Loucy (cell line): ENCODE data around the gene DAGLA.

Source experiments
- H2AFZ ChIP-seq: fragments of 200-600 bp; sonication (generic); 2 replicates; pipeline ENCODE4 v1.6.0; 2016; ENCODE audit warnings: antibody characterized with exemption, mild to moderate bottlenecking, low read length, moderate library complexity
- H3F3A ChIP-seq: fragments of 200-600 bp; 2 replicates; pipeline ENCODE4 v1.6.0; 2016; ENCODE audit warnings: antibody characterized with exemption, low read depth, mild to moderate bottlenecking
- H3K27me3 ChIP-seq: fragments of 200-600 bp; sonication (generic); 2 replicates; pipeline ENCODE4 v1.6.1; 2014; ENCODE audit warnings: low read length, mild to moderate bottlenecking; ENCODE audit not compliant: insufficient read depth, poor library complexity, severe bottlenecking
- H3K36me3 ChIP-seq: fragments of 200-600 bp; sonication (generic); 2 replicates; pipeline ENCODE4 v1.6.1; 2016; ENCODE audit warnings: low read length; ENCODE audit not compliant: insufficient read depth
- H3K4me1 ChIP-seq: fragments of 200-600 bp; sonication (generic); 2 replicates; pipeline ENCODE4 v1.5.1; 2014; ENCODE audit warnings: low read length, mild to moderate bottlenecking; ENCODE audit not compliant: insufficient read depth, poor library complexity, severe bottlenecking
- H3K4me2 ChIP-seq: fragments of 200-600 bp; sonication (generic); 2 replicates; pipeline ENCODE4 v1.6.0; 2014; ENCODE audit warnings: antibody characterized with exemption, low read length, low read depth, mild to moderate bottlenecking; ENCODE audit not compliant: poor library complexity, severe bottlenecking
- H3K4me3 ChIP-seq: fragments of 200-600 bp; sonication (generic); 2 replicates; pipeline ENCODE4 v1.5.1; 2014; ENCODE audit warnings: low read length, mild to moderate bottlenecking, mixed read lengths; ENCODE audit not compliant: poor library complexity, severe bottlenecking
- H3K79me2 ChIP-seq: fragments of 200-600 bp; sonication (generic); 2 replicates; pipeline ENCODE4 v1.6.1; 2014; ENCODE audit warnings: low read length; ENCODE audit not compliant: insufficient read depth
- H3K9ac ChIP-seq: fragments of 200-600 bp; sonication (generic); 2 replicates; pipeline ENCODE4 v1.6.0; 2014; ENCODE audit warnings: mild to moderate bottlenecking, low read depth, low read length, moderate library complexity; ENCODE audit not compliant: poor library complexity, severe bottlenecking
- H3K9me2 ChIP-seq: fragments of 200-600 bp; sonication (generic); replicated peaks from 2 replicates; pipeline ENCODE4 v1.6.1; 2016; ENCODE audit warnings: low read depth, low read length, mixed read lengths
- H3K9me3 ChIP-seq: fragments of 200-600 bp; sonication (generic); 2 replicates; pipeline ENCODE4 v1.6.1; 2014; ENCODE audit warnings: mild to moderate bottlenecking, antibody characterized with exemption, low read length, low read depth; ENCODE audit not compliant: insufficient read depth
- H4K20me1 ChIP-seq: fragments of 200-600 bp; sonication (generic); 2 replicates; pipeline ENCODE4 v1.6.0; 2014; ENCODE audit warnings: antibody characterized with exemption, low read length, mild to moderate bottlenecking; ENCODE audit not compliant: insufficient read depth, poor library complexity, severe bottlenecking
- CTCF ChIP-seq: fragments of 200-600 bp; sonication (generic); conservative IDR thresholded peaks from 2 replicates; pipeline ENCODE4 v1.5.1; 2014; ENCODE audit warnings: mild to moderate bottlenecking, antibody characterized with exemption, low read length
- EZH2phosphoT487 ChIP-seq: fragments of 200-600 bp; IDR thresholded peaks from 2 replicates; pipeline ENCODE4 v1.6.1; 2018; ENCODE audit warnings: antibody characterized with exemption, mild to moderate bottlenecking, moderate library complexity, borderline replicate concordance

DAGLA gene

GRCh38 chr11:61715867-61716266, 35.7 kb downstream of the DAGLA start:
- H3K27me3 ChIP-seq: no peaks in the 10 kb centered on the region
- H3K4me2 ChIP-seq: no peak overlapping the region

GRCh38 chr11:61716478-61717285, 36.5 kb downstream of the DAGLA start:
- no peaks in the 10 kb centered on the region for H3K9me3 ChIP-seq
- H3K9me2 ChIP-seq: no peaks in the 10 kb centered on the region
- no peaks in the 10 kb centered on the region for H3F3A ChIP-seq
- H3K79me2 ChIP-seq: no peaks in the 10 kb centered on the region
- H3K9ac ChIP-seq: no peak overlapping the region
- no peaks in the 10 kb centered on the region for H4K20me1 ChIP-seq
- H3K36me3 ChIP-seq: no peaks in the 10 kb centered on the region
- H2AFZ ChIP-seq: no peak overlapping the region
- H3K27me3 ChIP-seq: no peaks in the 10 kb centered on the region
- TF ChIP-seq CTCF (no peak), EZH2phosphoT487 (no peak)
- H3K4me1 ChIP-seq: no peaks in the 10 kb centered on the region
- no peak overlapping the region for H3K4me2 ChIP-seq
- H3K4me3 ChIP-seq: no peak overlapping the region

More at GRCh38 chr11:61715867-61716266, 35.7 kb downstream of the DAGLA start:
- H2AFZ ChIP-seq: no peak overlapping the region
- H3K79me2 ChIP-seq: no peaks in the 10 kb centered on the region
- H3K4me3 ChIP-seq: no peak overlapping the region
- no peak for TF ChIP-seq CTCF
- no peak for TF ChIP-seq EZH2phosphoT487
- H3K9ac ChIP-seq: no peak overlapping the region
- H3K9me3 ChIP-seq: no peaks in the 10 kb centered on the region
- no peaks in the 10 kb centered on the region for H4K20me1 ChIP-seq
- H3K36me3 ChIP-seq: no peaks in the 10 kb centered on the region
- no peaks in the 10 kb centered on the region for H3F3A ChIP-seq
- H3K4me1 ChIP-seq: no peaks in the 10 kb centered on the region
- no peaks in the 10 kb centered on the region for H3K9me2 ChIP-seq

- H3K27me3 ChIP-seq: no peaks in the 10 kb centered on the region
- H3K79me2 ChIP-seq: no peaks in the 10 kb centered on the region
- H2AFZ ChIP-seq: no peak overlapping the region
- no peaks in the 10 kb centered on the region for H3K9me3 ChIP-seq
- TF ChIP-seq CTCF (no peak), EZH2phosphoT487 (no peak)
- no peaks in the 10 kb centered on the region for H3K4me1 ChIP-seq
- H3K4me3 ChIP-seq: no peak overlapping the region
- H3K9me2 ChIP-seq: no peaks in the 10 kb centered on the region
- no peaks in the 10 kb centered on the region for H4K20me1 ChIP-seq
- H3K9ac ChIP-seq: no peak overlapping the region
- H3K4me2 ChIP-seq: no peak overlapping the region
- H3F3A ChIP-seq: no peaks in the 10 kb centered on the region
- H3K36me3 ChIP-seq: no peaks in the 10 kb centered on the region
Observed at GRCh38 chr11:61717286-61718033, 37.3 kb downstream of the DAGLA start.
